ENCODE data around the gene KIF27.
"Not testable (repeated sequence)": the region's sequence is repeated elsewhere in the genome, so short reads cannot be mapped to it uniquely, and the experiment has no call there.

KIF27 gene

GRCh38 chr9:83920927-83921707 lies at the start of gene KIF27:
TSS of gene KIF27 (minus strand) at chr9:83921432. CDS start at chr9:83915591, 5,841 bp downstream.
- peak; percentile 98 for DNase-seq

- DNase-seq = no peak
These were observed 48.4 kb upstream of the KIF27 start for GRCh38 chr9:83969602-83970001.

- no peak for DNase-seq
These were observed 45.8 kb upstream of the KIF27 start for GRCh38 chr9:83967073-83967472.

- DNase-seq = no peak
These were observed 45.0 kb upstream of the KIF27 start for GRCh38 chr9:83966209-83966582.

GRCh38 chr9:83965350-83966208 lies 44.3 kb upstream of the KIF27 start:
- no peak for DNase-seq

- no peak for DNase-seq
These were observed 43.7 kb upstream of the KIF27 start for GRCh38 chr9:83964973-83965349.

- no peak for DNase-seq
These were observed 40.9 kb upstream of the KIF27 start for GRCh38 chr9:83962165-83962564.

GRCh38 chr9:83960991-83961390 lies 39.8 kb upstream of the KIF27 start:
- DNase-seq = no peak

- no peak for DNase-seq
These were observed 37.8 kb upstream of the KIF27 start for GRCh38 chr9:83959061-83959460.

- DNase-seq = no peak
These were observed 35.9 kb upstream of the KIF27 start for GRCh38 chr9:83957248-83957513.

- DNase-seq = peak; percentile 76
These were observed 35.4 kb upstream of the KIF27 start for GRCh38 chr9:83956436-83957247.

GRCh38 chr9:83956086-83956435 lies 34.8 kb upstream of the KIF27 start:
- peak; percentile 38 for DNase-seq

GRCh38 chr9:83948096-83948495 lies 26.9 kb upstream of the KIF27 start:
- DNase-seq = not testable (repeated sequence)

GRCh38 chr9:83940590-83941303 lies 19.5 kb upstream of the KIF27 start:
- no peak for DNase-seq

GRCh38 chr9:83937861-83938455 lies 16.7 kb upstream of the KIF27 start:
- peak; percentile 77 for DNase-seq

- no peak for DNase-seq
These were observed 15.3 kb upstream of the KIF27 start for GRCh38 chr9:83936523-83936922.

GRCh38 chr9:83935276-83935935 lies 14.2 kb upstream of the KIF27 start:
- no peak for DNase-seq

- no peak for DNase-seq
These were observed 13.5 kb upstream of the KIF27 start for GRCh38 chr9:83934569-83935275.

- no peak for DNase-seq
These were observed 12.6 kb upstream of the KIF27 start for GRCh38 chr9:83933790-83934189.

- no peak for DNase-seq
These were observed 11.6 kb upstream of the KIF27 start for GRCh38 chr9:83932851-83933250.

- no peak for DNase-seq
These were observed 10.8 kb upstream of the KIF27 start for GRCh38 chr9:83932011-83932410.
